K562 (cell line): ENCODE results near the gene ARHGEF1. TPM values are rescaled to one million over a fixed set of nuclear protein-coding genes. Genes with fewer than 3 reads are reported as not detected.
"Not testable (repeated sequence)": the region's sequence is repeated elsewhere in the genome, so short reads cannot be mapped to it uniquely, and the experiment has no call there.

Experiments
- ATAC-seq: fragments of 200-7000 bp; cut with Tn5 transposase; 3 replicates; pipeline ENCODE4 v1.9.1; 2020; ENCODE audit warnings: moderate library complexity
- BruUV-seq: library from RNA; stranded (reverse); fragments of 400-500 nt; replicated peaks from 2 replicates; lab custom pipeline; 2021; lab: Mats Ljungman, UMichigan
- CTCF ChIA-PET: fragments of 300-600 bp; formaldehyde crosslinking; extraction: SDS; loops from one replicate; lab custom pipeline; 2021; ENCODE audit warnings: low intra/inter-chr PET ratio; lab: Yijun Ruan, JAX
- POLR2A ChIA-PET: fragments of 300-600, 350-650 bp; sonication (Branson Sonifier 250); formaldehyde crosslinking; extraction: SDS; loops from one replicate; lab custom pipeline; 2021; ENCODE audit warnings: antibody characterized with exemption, inconsistent platforms; lab: Yijun Ruan, JAX
- DNase-seq, 4 experiments: peaks; one replicate each; pipeline versions ENCODE4 v3.0.0 to v3.0.0-alpha.2; 2011 to 2018; ENCODE audit warnings: low spot score in 3 of 4, mixed read lengths in 3 of 4; ENCODE audit errors: extremely low read depth in 1 of 4
- FAIRE-seq: peaks from 2 replicates; lab custom pipeline; 2011; peaks lifted over from hg19 to GRCh38; lab: Jason Lieb, UNC
- H2AFZ ChIP-seq: 2 replicates; pipeline ENCODE4 v1.6.0; 2011; ENCODE audit warnings: low read depth, low read length, control low read depth, inconsistent platforms
- H3K27ac ChIP-seq: fragments of 200-600 bp; 3 replicates; pipeline ENCODE4 v1.8.0; 2011; ENCODE audit warnings: low read depth, mild to moderate bottlenecking, control low read depth, inconsistent platforms, low read length, moderate library complexity, mixed read lengths; ENCODE audit errors: extremely low read depth
- H3K27me3 ChIP-seq, 2 experiments: fragments of 300-600 bp in 1 of 2; 2 replicates in 1 of 2; 3 replicates in 1 of 2; pipeline versions ENCODE4 v1.6.0 to v1.8.0; 2011; ENCODE audit warnings: inconsistent platforms in 2 of 2, low read length in 2 of 2, mild to moderate bottlenecking in 1 of 2, mixed read lengths in 1 of 2, moderate library complexity in 1 of 2; ENCODE audit not compliant: control insufficient read depth in 2 of 2, insufficient read depth in 2 of 2
- H3K36me3 ChIP-seq: fragments of 300-600 bp; 3 replicates; pipeline ENCODE4 v1.8.0; 2011; ENCODE audit warnings: mild to moderate bottlenecking, low read length, inconsistent platforms; ENCODE audit not compliant: control insufficient read depth, insufficient read depth
- H3K4me1 ChIP-seq, 2 experiments: fragments of 200-600 bp in 1 of 2; replicated peaks in 1 of 2; 2 replicates in 1 of 2; 3 replicates in 1 of 2; pipeline versions ENCODE4 v1.5.1 to v1.8.0; 2011; ENCODE audit warnings: inconsistent platforms in 2 of 2, low read length in 2 of 2, mild to moderate bottlenecking in 1 of 2, mixed read lengths in 1 of 2, moderate library complexity in 1 of 2; ENCODE audit not compliant: control insufficient read depth in 2 of 2, insufficient read depth in 2 of 2
- H3K4me2 ChIP-seq: 2 replicates; pipeline ENCODE4 v1.6.1; 2011; ENCODE audit warnings: low read length, control low read depth, inconsistent platforms, mixed read lengths; ENCODE audit not compliant: insufficient read depth
- H3K4me3 ChIP-seq: fragments of 200-600 bp; sonication (generic), shearing (Covaris generic); 2 replicates; pipeline ENCODE4 v1.5.1; 2016; ENCODE audit warnings: control low read depth, inconsistent platforms
- H3K79me2 ChIP-seq: fragments of 200-600 bp; 3 replicates; pipeline ENCODE4 v1.8.0; 2011; ENCODE audit warnings: low read length, inconsistent platforms; ENCODE audit not compliant: control insufficient read depth, insufficient read depth
- H3K9ac ChIP-seq, 2 experiments: 2 replicates each; pipeline versions ENCODE4 v1.6.0 to v1.6.1; 2011; ENCODE audit warnings: low read depth in 2 of 2, low read length in 2 of 2, control low read depth in 1 of 2, inconsistent platforms in 1 of 2, mild to moderate bottlenecking in 1 of 2, mixed read lengths in 1 of 2; ENCODE audit not compliant: insufficient read depth in 1 of 2
- H3K9me1 ChIP-seq: one replicate; pipeline ENCODE4 v1.6.0; 2011; ENCODE audit warnings: inconsistent platforms, mild to moderate bottlenecking, low read length, moderate library complexity; ENCODE audit not compliant: control insufficient read depth, insufficient read depth
- H3K9me3 ChIP-seq: replicated peaks from 2 replicates; pipeline ENCODE4 v1.5.1; 2011; ENCODE audit warnings: low read depth, low read length, inconsistent platforms; ENCODE audit not compliant: control insufficient read depth, insufficient read depth
- H4K20me1 ChIP-seq: replicated peaks from 2 replicates; pipeline ENCODE4 v1.6.1; 2011; ENCODE audit warnings: low read length, inconsistent platforms, mixed read lengths; ENCODE audit not compliant: control insufficient read depth, insufficient read depth
- GATAD2A ChIP-seq: fragments of 450-650 bp; IDR thresholded peaks from 2 replicates; pipeline ENCODE4 v1.6.1; 2017
- IRF2 ChIP-seq: sonication (generic); formaldehyde crosslinking; IDR thresholded peaks from 2 replicates; pipeline ENCODE4 v1.8.1; 2022; ENCODE audit warnings: mild to moderate bottlenecking, missing genetic modification reagents
- POLR2G ChIP-seq: fragments of 200-400 bp; formaldehyde crosslinking; IDR thresholded peaks from 2 replicates; pipeline ENCODE4 v1.6.1; 2017; ENCODE audit warnings: low read depth, mild to moderate bottlenecking, antibody characterized with exemption, low read length, moderate library complexity
- RHOXF2B ChIP-seq: fragments of 250-450 bp; sonication (Bioruptor Pico); conservative IDR thresholded peaks from 2 replicates; pipeline ENCODE4 v1.5.1; 2021
- SUPT5H ChIP-seq: fragments of 450-650 bp; IDR thresholded peaks from 2 replicates; pipeline ENCODE4 v1.6.1; 2016
- ZNF740 ChIP-seq, 3 experiments: fragments of 200-800 bp in 1 of 3; sonication (Bioruptor generic) in 1 of 3; sonication (generic) in 1 of 3; formaldehyde crosslinking in 1 of 3; IDR thresholded peaks; 2 replicates each; pipeline versions ENCODE4 v1.6.1 to v1.8.0; 2016 to 2022; ENCODE audit warnings: mild to moderate bottlenecking in 2 of 3, missing compliant biosample characterization in 2 of 3, missing genetic modification characterization in 2 of 3, missing genetic modification reagents in 1 of 3
- WGBS: fragments of 100-300 bp; shearing (Covaris generic); methylation state at CpG from one replicate; pipeline ENCODE4 v1.1.6; 2016; ENCODE audit warnings: low coverage, mixed read lengths; ENCODE audit not compliant: insufficient coverage; ENCODE audit errors: missing lambda C conversion rate; 5-methylcytosine and 5-hydroxymethylcytosine counted together
- in situ Hi-C: fragments of 300-500 bp; cut with MboI; formaldehyde crosslinking; loops from 4 replicates; pipeline ENCODE4 v1.15.0; 2018; ENCODE audit warnings: inconsistent platforms, mixed read lengths
- intact Hi-C: fragments of 100-400 bp; cut with micrococcal nuclease; formaldehyde crosslinking; loops from 2 replicates; pipeline ENCODE4 v1.14.2; 2022
- polyA plus RNA-seq, 8 experiments: library from polyadenylated mRNA; depleted of rRNA in 4 of 8; stranded (reverse) in 5 of 8; unstranded in 3 of 8; fragments of >200 nt; fragmentation: Nextera tagmentation in 2 of 8; fragmentation: Illumina TruSeq in 1 of 8; extraction: Ambion mirVana in 2 of 8; extraction: Trizol in 1 of 8; gene quantifications; 2 replicates each; pipeline versions ENCODE4 v1.2.1 to v1.2.3, GENCODE V29; 2011 to 2014; ENCODE audit warnings: inconsistent platforms in 1 of 8, missing spikeins in 1 of 8
- total RNA-seq, 7 experiments: library from RNA; depleted of rRNA in 6 of 7; stranded (reverse); fragments of >200 nt in 6 of 7; fragmentation: Illumina TruSeq in 2 of 7; extraction: Trizol in 2 of 7; gene quantifications; 2 replicates each; pipeline versions ENCODE4 v1.2.1 to v1.2.3, GENCODE V29; 2011 to 2021; ENCODE audit warnings: low replicate concordance in 1 of 7
- TF ChIP-seq, protein P1 (sequence below): fragments of 450-650 bp; IDR thresholded peaks from 2 replicates; pipeline ENCODE4 v1.6.1; 2014; ENCODE audit warnings: low read depth, mild to moderate bottlenecking, moderate library complexity, borderline replicate concordance
- TF ChIP-seq, protein P2 (sequence below), 2 experiments: fragments of 450-650 bp in 1 of 2; sonication (generic) in 1 of 2; formaldehyde crosslinking in 1 of 2; IDR thresholded peaks in 1 of 2; conservative IDR thresholded peaks in 1 of 2; 2 replicates each; pipeline versions ENCODE4 v1.6.1 to v1.8.1; 2016 to 2023; ENCODE audit warnings: mild to moderate bottlenecking in 2 of 2, moderate library complexity in 2 of 2, inconsistent platforms in 1 of 2, missing genetic modification reagents in 1 of 2

The ARHGEF1 gene
- total and polyA plus RNA-seq, 9 of the 15 experiments (the other 6 are each of a cell fraction or from before 2014, with no cell fraction given): 1.9 to 149 (median 29.8) TPM

- intact Hi-C loops, CTCF ChIA-PET, DNase-seq, H4K20me1 ChIP-seq, POLR2A ChIA-PET, H3K79me2 ChIP-seq, H3K27me3 ChIP-seq, H2AFZ ChIP-seq, H3K4me3 ChIP-seq, H3K9me3 ChIP-seq, BruUV-seq, H3K9ac ChIP-seq, FAIRE-seq, H3K36me3 ChIP-seq, in situ Hi-C loops, H3K27ac ChIP-seq, H3K9me1 ChIP-seq, ATAC-seq, H3K4me2 ChIP-seq: not testable (repeated sequence)
- peaks cover 12 to 54% of the 10 kb centered on the region in 2 experiments; a peak in 3 of 5 replicates for H3K4me1 ChIP-seq
These were observed 56.2 kb downstream of the ARHGEF1 start for GRCh38 chr19:41939209-41939608.

- ATAC-seq: peak; percentile 83
- TF ChIP-seq POLR2G (peak; percentile 83), RHOXF2B (CRISPR knock-in tag) (no peak), IRF2 (CRISPR knock-in tag) (no peak), GATAD2A (0 out of 2 replicates have a peak, but pooled peaks have one; percentile 38), ZNF740 (CRISPR knock-in tag; IDR thresholded peaks at IDR 0.05) (0 out of 2 replicates have a peak, but pooled peaks have one; percentile 22), ZNF740 (tag; IDR thresholded peaks at IDR 0.05) (no peak), SUPT5H (peak; percentile 36; the same call in 1 of the 2 replicates)
- TF ChIP-seq, protein P1, sequence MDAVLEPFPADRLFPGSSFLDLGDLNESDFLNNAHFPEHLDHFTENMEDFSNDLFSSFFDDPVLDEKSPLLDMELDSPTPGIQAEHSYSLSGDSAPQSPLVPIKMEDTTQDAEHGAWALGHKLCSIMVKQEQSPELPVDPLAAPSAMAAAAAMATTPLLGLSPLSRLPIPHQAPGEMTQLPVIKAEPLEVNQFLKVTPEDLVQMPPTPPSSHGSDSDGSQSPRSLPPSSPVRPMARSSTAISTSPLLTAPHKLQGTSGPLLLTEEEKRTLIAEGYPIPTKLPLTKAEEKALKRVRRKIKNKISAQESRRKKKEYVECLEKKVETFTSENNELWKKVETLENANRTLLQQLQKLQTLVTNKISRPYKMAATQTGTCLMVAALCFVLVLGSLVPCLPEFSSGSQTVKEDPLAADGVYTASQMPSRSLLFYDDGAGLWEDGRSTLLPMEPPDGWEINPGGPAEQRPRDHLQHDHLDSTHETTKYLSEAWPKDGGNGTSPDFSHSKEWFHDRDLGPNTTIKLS: peak; percentile 45; the same call in 1 of the 2 replicates
- TF ChIP-seq, protein P2, sequence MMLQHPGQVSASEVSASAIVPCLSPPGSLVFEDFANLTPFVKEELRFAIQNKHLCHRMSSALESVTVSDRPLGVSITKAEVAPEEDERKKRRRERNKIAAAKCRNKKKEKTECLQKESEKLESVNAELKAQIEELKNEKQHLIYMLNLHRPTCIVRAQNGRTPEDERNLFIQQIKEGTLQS (IDR thresholded peaks at IDR 0.05): 0 out of 2 replicates have a peak, but pooled peaks have one; percentile 14
- TF ChIP-seq, protein P2 (CRISPR knock-in tag; conservative IDR thresholded peaks at IDR 0.05): no peak
These were observed 57.1 kb downstream of the ARHGEF1 start for GRCh38 chr19:41939861-41940730.

More at GRCh38 chr19:41939861-41940730, 57.1 kb downstream of the ARHGEF1 start:
- CTCF ChIA-PET: interaction anchor here (0.6 kb wide), 1 partner anchor 12 kb away, joined by 4 read pairs; no protein-coding TSS in a partner anchor
- Histone ChIP-seq H3K9ac (peak overlapping the region; percentile 79 to 95), H2AFZ (peak overlapping the region; percentile 92), H3K4me1 (peaks cover 10 to 46% of the 10 kb centered on the region in 2 experiments; a peak in 3 of 5 replicates), H3K79me2 (no peaks in the 10 kb centered on the region), H3K36me3 (no peaks in the 10 kb centered on the region), H3K4me2 (peak overlapping the region; percentile 77), H3K9me1 (no peaks in the 10 kb centered on the region), H3K4me3 (peak overlapping the region; percentile 58), H3K9me3 (no peaks in the 10 kb centered on the region), H3K27ac (peak overlapping the region; percentile 86; the same call in 2 of the 3 replicates), H3K27me3 (no peaks in the 10 kb centered on the region), H4K20me1 (0 out of 2 replicates have a peak, but pooled peaks cover 3% of the 10 kb centered on the region)
- 16% methylated on average over 29 of the region's 83 CpGs for WGBS
- FAIRE-seq (no peak), DNase-seq (peak; percentile 73 to 91 (median 89))
- no TSS peak for BruUV-seq
- in situ Hi-C loops (no loop called here), intact Hi-C loops (no loop called here)
- POLR2A ChIA-PET: interaction anchor here (0.6 kb wide), 2 partner anchors 23 to 80 kb away, joined by 3 read pairs; partner anchors contain the start of gene RPS19
